ENCODE measurements around the gene ARMC2. TPM values are rescaled to one million over a fixed set of nuclear protein-coding genes. Genes with fewer than 3 reads are reported as not detected.

ARMC2 gene
- total and polyA plus RNA-seq, 2 donors (not counting 3 experiments of a cell fraction or from before 2014, with no cell fraction given), result 1.7 to 3.7 TPM

DNA sequence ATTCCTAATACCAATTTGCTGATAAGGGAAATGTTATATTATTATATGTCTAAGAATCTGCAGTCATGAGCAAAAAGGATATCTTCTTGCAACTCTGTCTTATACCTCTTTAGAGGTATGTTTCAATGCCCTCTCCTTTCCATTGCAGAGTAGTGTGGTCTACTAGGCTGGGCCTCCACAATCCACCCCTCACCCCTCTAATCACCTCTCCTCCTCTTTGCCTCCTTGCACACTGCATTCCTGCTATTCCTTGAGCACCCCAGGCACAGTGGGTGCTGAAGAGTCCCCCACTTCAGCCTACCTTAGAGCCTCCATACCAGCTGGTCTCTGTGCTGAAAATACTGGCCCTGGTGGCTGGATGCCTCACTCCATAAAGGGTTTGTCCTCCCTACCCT is 26.9 kb downstream of the ARMC2 start:
- no peaks in the 10 kb centered on the region for H3K27me3 ChIP-seq (ENCODE audit: control insufficient read depth in 2 of 2, insufficient read depth in 2 of 2, low read length in 2 of 2)
- no peaks in the 10 kb centered on the region for H4K20me1 ChIP-seq (replicated peaks; ENCODE audit: control insufficient read depth, extremely low read depth, insufficient read depth, low read length)
- no peaks in the 10 kb centered on the region for H3K36me3 ChIP-seq (ENCODE audit: control insufficient read depth in 2 of 2, extremely low read depth in 1 of 2, insufficient read depth in 2 of 2, low read length in 2 of 2)
- BruUV-seq (replicated peaks), result no TSS peak
- no peaks in the 10 kb centered on the region for H3K79me2 ChIP-seq (ENCODE audit: control insufficient read depth, insufficient read depth, low read length)
- dilution Hi-C loops (cut with MboI; ENCODE audit: extremely low pct_ligation_motif_present, low sequenced_read_pairs) (no loop called here), intact Hi-C loops (cut with micrococcal nuclease) (no loop called here)
- no peaks in the 10 kb centered on the region for H3K4me1 ChIP-seq (ENCODE audit: control insufficient read depth, extremely low read depth, insufficient read depth, low read length)
- H3K4me3 ChIP-seq (replicated peaks in 1 of 3; ENCODE audit: insufficient read depth in 1 of 3, low read depth in 1 of 3, low read length in 3 of 3), result no peak overlapping the region
- H3K4me2 ChIP-seq (ENCODE audit: insufficient read depth, low read length), result no peak overlapping the region
- DNase-seq (ENCODE audit: low read depth, low spot score) (no peak), FAIRE-seq (no peak)
- no peaks in the 10 kb centered on the region for H3K9me1 ChIP-seq (replicated peaks; ENCODE audit: control insufficient read depth, extremely low read depth, insufficient read depth, low read length)
- TF ChIP-seq FOS (IDR thresholded peaks at IDR 0.05; ENCODE audit: borderline replicate concordance, insufficient read depth, low read length) (no peak), JUN (IDR thresholded peaks at IDR 0.05; ENCODE audit: borderline replicate concordance, insufficient read depth, insufficient read length, low read depth) (no peak), MYC (IDR thresholded peaks at IDR 0.05; ENCODE audit: low read depth, low read length) (no peak), POLR2AphosphoS5 (IDR thresholded peaks at IDR 0.05; ENCODE audit: insufficient read depth, low read depth, low read length) (no peak), EZH2 (IDR thresholded peaks at IDR 0.05; ENCODE audit: borderline replicate concordance, low read depth, low read length, severe bottlenecking) (no peak), POLR2A (IDR thresholded peaks at IDR 0.05; ENCODE audit: low read depth, low read length) (no peak), GATA2 (IDR thresholded peaks at IDR 0.05; ENCODE audit: insufficient read depth, insufficient read length, low read depth, low read length) (no peak)
- TF ChIP-seq, protein P1, sequence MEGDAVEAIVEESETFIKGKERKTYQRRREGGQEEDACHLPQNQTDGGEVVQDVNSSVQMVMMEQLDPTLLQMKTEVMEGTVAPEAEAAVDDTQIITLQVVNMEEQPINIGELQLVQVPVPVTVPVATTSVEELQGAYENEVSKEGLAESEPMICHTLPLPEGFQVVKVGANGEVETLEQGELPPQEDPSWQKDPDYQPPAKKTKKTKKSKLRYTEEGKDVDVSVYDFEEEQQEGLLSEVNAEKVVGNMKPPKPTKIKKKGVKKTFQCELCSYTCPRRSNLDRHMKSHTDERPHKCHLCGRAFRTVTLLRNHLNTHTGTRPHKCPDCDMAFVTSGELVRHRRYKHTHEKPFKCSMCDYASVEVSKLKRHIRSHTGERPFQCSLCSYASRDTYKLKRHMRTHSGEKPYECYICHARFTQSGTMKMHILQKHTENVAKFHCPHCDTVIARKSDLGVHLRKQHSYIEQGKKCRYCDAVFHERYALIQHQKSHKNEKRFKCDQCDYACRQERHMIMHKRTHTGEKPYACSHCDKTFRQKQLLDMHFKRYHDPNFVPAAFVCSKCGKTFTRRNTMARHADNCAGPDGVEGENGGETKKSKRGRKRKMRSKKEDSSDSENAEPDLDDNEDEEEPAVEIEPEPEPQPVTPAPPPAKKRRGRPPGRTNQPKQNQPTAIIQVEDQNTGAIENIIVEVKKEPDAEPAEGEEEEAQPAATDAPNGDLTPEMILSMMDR (IDR thresholded peaks at IDR 0.05; ENCODE audit: extremely low read depth in 1 of 2, insufficient read depth in 1 of 2, low read depth in 1 of 2, low read length in 2 of 2), result no peak
- TF ChIP-seq, protein P2, sequence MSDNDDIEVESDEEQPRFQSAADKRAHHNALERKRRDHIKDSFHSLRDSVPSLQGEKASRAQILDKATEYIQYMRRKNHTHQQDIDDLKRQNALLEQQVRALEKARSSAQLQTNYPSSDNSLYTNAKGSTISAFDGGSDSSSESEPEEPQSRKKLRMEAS (IDR thresholded peaks at IDR 0.05; ENCODE audit: insufficient read depth, insufficient read length), result no peak
- no peak overlapping the region for H2AFZ ChIP-seq (ENCODE audit: low read depth, low read length)
- H3K9ac ChIP-seq (replicated peaks; ENCODE audit: extremely low read depth, insufficient read depth, low read length), result no peak overlapping the region
- POLR2A ChIA-PET, result no interaction called here
- H3K27ac ChIP-seq (ENCODE audit: insufficient read depth, low read depth, low read length), result no peak overlapping the region
- no peaks in the 10 kb centered on the region for H3K9me3 ChIP-seq (replicated peaks; ENCODE audit: control insufficient read depth, insufficient read depth, low read length)
- CTCF ChIA-PET, result interaction anchor here (2.1 kb wide), 1 partner anchor 18 kb away, joined by 10 read pairs; no protein-coding TSS in a partner anchor
